HG02943 (cell line): ENCODE measurements around the gene NT5C1B.

Experiments used
- ATAC-seq: cut with Tn5 transposase; IDR thresholded peaks from one replicate; pipeline ENCODE4 v1.9.1; 2021; ENCODE audit warnings: mild to moderate bottlenecking, low read depth, moderate library complexity; ENCODE audit not compliant: unreplicated experiment

The NT5C1B gene

DNA sequence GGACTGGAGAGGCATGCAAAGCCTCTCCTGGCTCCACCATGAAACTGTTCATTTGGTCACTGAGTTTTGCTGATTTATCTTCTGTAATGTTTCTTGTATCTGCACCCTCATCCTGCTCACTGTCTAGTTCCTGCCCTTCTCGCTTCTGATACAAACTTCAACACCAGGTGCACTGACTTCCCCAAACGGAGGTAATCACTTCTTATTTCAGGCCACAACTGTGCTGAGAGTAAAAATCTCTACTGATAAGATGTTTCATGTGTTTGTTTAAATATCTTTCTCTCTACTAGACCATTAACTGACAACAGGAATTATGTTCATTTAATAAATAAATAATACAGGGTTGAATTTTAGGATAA, 10.9 kb upstream of the NT5C1B start:
- ATAC-seq: no peak

DNA sequence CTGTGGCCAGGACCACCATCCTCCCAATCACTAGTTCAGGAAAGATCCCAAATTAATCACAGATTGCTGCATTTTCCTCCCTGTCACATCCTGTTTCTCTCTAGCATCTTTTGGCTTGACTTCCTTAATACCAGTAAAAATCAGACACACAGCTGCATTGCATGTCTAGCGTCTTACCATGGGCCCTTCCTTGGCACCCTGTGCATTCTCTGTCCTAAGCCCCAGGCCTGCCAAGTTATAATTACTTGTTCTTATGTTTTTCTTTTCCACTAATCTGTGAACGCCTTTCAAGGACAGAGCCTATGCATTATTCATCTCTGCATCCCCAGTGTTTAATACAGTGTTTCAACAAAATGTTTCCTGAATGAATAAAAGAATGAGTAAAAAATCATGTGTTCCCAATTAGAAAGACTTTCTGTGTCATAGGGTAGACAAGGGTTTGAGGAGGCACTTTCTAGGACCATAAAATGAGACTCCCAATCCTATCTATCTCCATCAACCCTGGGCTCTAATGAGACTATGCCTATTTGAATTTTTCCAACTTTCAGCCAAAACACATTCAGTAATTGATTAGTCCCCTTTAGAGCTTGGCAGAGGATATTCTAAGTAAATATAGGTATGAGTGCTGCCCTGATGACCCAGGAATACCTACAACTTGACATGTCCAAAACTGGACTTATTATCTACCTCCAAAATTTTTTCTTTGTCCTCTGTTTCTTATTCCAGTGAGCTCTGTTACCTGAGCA, 10.3 kb upstream of the NT5C1B start:
- no peak for ATAC-seq

DNA sequence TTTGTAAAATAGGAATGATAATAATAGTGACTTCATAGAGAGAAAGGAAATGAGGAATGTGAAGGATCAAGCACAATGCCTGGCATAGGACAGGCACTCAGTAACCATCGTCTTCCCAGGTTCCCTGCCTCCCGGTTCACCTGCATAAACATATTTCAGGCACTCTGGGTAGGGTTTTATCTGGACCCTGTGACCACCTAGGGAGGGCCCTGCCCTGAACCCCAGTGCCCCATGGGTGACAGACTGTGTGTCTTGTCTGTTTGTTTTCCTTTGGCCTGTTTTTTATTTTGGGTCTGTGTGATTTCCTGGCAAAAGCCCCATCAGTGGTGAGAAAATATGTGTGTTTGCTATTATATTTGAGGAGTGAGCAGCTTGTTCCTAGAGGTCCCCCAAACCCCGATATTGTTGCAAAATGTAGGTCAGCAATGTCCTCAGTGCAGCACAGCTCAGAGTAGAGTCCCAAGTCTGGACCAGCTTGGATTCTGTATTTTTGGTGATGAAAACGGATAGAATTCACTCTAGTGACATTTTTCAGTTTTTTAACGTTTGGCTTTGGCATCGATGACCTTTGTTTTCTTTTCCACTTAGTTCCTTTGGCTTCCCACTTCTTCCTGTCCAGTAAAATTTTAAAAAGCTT, 9.6 kb upstream of the NT5C1B start:
- no peak for ATAC-seq

DNA sequence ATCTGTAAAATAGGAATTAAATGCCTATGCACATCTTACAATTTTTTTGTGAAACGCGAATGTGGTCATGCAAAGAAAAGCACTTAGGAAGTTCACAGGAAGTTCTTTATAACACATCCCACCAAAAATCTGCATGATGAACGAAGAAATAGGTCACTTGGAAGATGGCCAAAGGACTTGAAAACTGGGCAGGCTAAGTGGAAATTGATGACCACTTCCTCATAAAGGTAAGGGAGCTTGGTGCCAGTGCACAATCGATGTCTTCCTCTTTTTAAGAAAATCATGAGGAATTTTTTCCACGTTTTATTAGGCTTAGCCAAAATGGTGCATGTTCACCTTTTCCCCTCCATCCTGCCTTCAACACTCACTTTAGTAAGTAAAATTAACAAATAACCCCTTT, 8.2 kb upstream of the NT5C1B start:
- no peak for ATAC-seq

DNA sequence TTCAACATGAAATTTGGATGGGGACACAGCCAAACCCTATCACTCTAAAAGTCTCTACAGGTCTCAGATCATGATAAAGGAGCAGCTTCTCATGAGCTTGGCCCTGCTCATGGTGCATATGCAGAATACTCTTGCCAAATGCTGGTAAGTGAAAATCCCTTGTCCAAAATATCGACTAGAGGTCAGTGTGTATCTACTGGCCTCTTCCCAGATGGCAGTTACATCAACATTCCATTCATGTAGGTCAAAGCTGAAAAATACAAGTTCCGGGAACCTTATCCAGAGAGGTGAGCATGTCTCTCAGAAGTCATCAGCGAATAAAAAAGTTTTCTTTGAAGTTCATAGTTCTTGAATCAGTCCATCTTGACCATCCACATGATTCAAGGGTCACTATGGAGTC, 7.6 kb upstream of the NT5C1B start:
- ATAC-seq: no peak

DNA sequence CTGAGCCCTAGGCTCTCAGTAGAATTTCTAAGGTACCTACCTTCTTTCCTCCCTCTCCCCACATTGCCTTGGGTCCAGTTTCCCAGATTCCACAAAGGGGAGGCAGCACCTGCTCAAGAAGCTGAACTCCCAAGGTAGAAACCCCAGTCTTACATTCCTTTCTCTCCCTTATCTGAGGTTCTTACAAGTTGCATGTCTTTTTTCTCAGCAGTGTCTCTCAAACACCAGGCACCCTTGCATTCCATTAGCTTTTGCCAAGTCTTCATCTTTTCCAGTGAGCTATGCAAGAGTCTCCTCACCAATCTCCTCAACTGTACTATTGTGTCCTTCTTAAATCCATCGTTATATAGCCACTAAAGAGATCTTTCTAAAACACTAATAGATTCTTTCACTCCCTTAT, 4.1 kb upstream of the NT5C1B start:
- ATAC-seq: no peak

GRCh38 chr2:18592372-18592771, 3.0 kb upstream of the NT5C1B start:
- ATAC-seq: no peak

DNA sequence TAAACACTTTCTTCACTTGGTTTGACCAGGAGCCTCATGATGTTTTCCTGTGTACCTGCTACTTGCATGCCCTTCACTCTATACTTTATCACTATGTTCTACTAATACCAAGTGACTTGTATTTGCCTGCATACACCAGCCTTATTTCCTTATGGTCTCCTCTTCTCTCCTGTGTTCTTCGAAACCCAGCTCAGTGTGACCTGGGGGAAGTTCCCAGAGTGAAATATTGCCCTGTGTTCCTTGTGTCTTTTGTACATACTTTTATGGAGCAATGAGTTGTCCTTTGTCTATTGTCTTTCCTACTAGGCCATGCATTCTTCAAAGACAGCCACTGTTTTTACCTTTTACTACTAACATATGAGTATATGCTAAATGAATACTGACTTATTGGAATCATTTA, 567 bp downstream of the NT5C1B start:
- no peak for ATAC-seq

DNA sequence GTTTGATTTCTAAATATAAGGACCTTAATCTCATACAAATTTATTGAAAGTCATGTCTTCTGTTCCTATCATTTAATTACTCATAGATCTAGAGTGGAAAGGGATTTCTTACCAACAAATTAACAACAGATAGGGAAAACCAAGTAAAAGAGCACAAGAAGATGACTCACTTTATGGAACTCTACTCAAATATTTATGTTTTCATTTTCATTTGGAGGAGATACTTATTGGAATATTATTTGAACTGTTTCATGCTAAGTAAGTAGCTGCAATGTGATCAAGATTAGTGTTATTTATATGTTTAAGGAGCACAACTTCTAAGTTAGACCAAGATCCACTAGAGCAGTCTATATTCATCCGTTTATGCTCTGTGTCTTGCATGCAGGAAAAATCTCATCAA, 1.3 kb downstream of the NT5C1B start:
- ATAC-seq: no peak

DNA sequence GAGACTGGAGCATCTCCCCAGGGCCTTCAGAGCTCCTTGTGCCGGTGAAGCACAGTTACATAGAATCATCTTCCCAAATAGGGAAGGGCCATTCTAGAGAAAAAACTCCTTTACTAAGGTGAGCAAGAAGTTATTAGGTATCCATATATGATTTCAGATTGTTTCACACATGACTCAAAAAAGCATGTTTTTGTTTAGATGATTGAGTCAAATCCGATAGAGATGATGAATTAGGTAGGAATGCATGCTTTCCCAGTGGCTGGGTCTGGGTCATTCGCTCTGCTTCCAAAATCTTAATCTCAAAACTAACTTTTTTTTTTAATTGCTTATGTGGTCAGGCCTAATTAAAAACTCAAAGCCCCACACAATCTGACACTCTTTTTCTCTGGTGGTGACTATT, 3.8 kb downstream of the NT5C1B start:
- no peak for ATAC-seq

DNA sequence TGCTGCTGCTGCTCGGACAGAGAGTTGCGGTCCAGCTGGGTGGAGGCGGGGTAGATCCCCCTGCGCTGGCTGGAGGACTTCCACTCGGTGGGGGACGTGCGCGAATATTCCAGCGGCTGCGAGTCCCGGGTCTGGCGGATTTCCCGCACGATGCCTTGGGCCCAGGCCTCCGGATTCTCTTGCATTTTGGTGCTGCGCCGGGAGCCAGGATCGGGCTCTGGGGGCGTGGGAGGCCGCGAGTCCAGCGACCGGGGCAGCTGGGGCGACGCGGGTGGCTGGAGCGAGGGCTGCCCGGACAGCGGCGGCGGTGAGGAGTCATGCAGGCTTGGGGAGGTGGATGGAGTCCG, 4.8 kb downstream of the NT5C1B start:
- ATAC-seq: no peak

- no peak for ATAC-seq
Observed at GRCh38 chr2:18583905-18584607, 5.3 kb downstream of the NT5C1B start.

- ATAC-seq: no peak
Observed at GRCh38 chr2:18580606-18581005, 8.8 kb downstream of the NT5C1B start.

DNA sequence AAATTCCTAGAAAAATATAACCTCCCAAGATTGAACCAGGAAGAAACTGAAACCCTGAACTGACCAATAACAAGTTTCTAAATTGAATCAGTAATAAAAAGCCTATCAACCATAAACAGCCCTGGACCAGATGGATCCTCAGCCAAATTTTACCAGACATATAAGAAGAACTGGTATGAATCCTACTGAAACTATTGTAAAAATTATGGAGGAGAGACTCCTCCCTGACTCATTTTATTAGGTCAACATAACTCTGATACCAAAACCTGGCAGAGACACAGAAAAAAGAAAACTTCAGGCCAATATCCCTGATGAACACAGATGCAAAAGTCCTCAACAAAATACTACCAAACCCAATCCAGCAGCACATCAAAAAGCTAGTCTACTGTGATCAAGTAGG, 11.3 kb downstream of the NT5C1B start:
- no peak for ATAC-seq

GRCh38 chr2:18566145-18566769, 23.1 kb downstream of the NT5C1B start:
- ATAC-seq: no peak

DNA sequence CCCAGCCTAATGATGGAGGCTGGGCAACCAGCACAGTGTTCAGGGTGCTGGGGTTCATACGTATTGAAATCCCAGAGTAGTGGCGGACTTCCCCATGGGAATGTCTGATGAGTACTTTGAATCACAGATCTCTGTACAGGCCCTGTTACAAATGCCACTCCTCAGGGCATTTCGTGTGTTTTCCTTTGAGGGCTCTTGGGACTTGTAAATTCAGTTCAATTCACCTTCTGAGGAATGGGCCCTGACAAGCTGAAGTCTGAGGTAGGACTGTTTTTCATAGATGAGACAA, 28.6 kb downstream of the NT5C1B start:
- no peak for ATAC-seq

DNA sequence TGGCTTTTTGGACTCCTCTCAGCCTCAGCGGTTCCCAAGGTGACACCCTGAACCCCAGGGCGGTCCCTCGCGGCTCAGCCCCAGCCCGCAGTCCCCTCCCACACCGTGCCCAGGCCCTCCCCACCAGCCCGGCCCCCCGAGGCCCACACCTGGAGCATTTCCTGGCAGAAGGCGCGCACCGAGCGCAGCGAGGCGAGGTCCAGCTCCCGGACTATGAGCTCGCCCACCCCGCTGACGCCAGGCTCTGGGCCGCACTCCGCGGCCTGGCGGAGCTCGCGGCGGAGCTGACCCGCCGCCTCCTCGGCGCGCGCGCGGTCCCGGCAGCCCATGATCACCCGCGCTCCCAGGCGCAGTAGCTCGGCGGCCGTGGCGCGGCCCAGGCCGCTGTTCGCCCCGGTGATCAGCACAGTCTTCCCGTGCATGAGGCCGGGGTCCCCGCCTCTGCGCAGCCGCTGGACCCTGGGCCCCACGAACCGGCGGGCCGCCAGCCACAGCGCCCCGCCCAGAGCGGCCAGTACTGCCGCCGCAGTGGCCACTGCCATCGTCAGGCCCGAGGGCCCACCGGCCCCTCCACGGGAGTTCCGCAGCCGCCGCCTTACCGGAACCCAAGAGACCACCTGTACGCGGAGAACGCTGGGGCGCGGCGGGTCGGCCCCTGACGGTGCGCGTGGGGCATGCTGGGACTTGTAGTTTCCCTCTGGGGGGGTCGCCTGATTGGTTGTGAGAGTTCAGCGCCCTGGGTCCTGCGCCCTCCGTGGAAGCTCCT, 29.2 kb downstream of the NT5C1B start, which contains the start of gene RDH14:
Gene RDH14, minus strand, starts transcription at position 623 of the 766 bp plus-strand sequence. Its CDS starts 81 bp downstream, at position 542.
- ATAC-seq: peak; percentile 96

GRCh38 chr2:18559531-18560030, 29.8 kb downstream of the NT5C1B start:
- ATAC-seq: no peak

DNA sequence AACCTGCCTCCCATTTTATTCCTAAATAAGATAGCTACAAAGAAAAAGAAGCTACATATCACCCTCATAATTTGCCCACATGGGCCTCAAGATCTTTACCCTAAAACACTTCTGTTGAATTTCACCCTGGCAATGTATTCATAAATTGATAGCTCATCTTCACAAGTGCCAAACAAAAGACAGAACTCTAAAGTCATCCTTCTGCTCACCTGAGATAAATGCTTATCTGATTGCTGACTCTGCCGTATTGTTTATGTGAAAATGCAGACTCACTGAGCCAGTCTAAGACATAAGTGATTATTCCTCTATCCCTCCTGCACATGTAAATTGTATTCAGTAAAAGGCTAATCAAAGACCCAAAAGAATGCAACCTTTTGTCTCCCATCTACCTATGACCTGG, 30.9 kb downstream of the NT5C1B start:
- no peak for ATAC-seq

- no peak for ATAC-seq
Observed at GRCh38 chr2:18557121-18557520, 32.2 kb downstream of the NT5C1B start.
